ENCODE data around the gene FNBP1.

The FNBP1 gene

GRCh38 chr9:129889941-129890717 is 152.9 kb downstream of the FNBP1 start:
- no peak for DNase-seq (ENCODE audit: low read depth)

- DNase-seq (ENCODE audit: low read depth): no peak
These were observed 153.7 kb downstream of the FNBP1 start for GRCh38 chr9:129889122-129889940.

GRCh38 chr9:129888293-129889121 is 154.5 kb downstream of the FNBP1 start:
- no peak for DNase-seq (ENCODE audit: low read depth)

GRCh38 chr9:129887334-129888292 is 155.4 kb downstream of the FNBP1 start:
- DNase-seq (ENCODE audit: low read depth): no peak

GRCh38 chr9:129886226-129887174 is 156.5 kb downstream of the FNBP1 start:
- no peak for DNase-seq (ENCODE audit: low read depth)

- DNase-seq (ENCODE audit: low read depth): peak; percentile 67
These were observed 157.3 kb downstream of the FNBP1 start for GRCh38 chr9:129885670-129886106.

- no peak for DNase-seq (ENCODE audit: low read depth)
These were observed 157.8 kb downstream of the FNBP1 start for GRCh38 chr9:129885018-129885669.

GRCh38 chr9:129884220-129885017 is 158.6 kb downstream of the FNBP1 start:
- no peak for DNase-seq (ENCODE audit: low read depth)

- no peak for DNase-seq (ENCODE audit: low read depth)
These were observed 161.3 kb downstream of the FNBP1 start for GRCh38 chr9:129881547-129882324.

GRCh38 chr9:129880654-129881546 is 162.1 kb downstream of the FNBP1 start:
- DNase-seq (ENCODE audit: low read depth): no peak

- DNase-seq (ENCODE audit: low read depth): no peak
These were observed 162.9 kb downstream of the FNBP1 start for GRCh38 chr9:129879991-129880653.

GRCh38 chr9:129879103-129879699 is 163.8 kb downstream of the FNBP1 start:
- DNase-seq (ENCODE audit: low read depth): no peak

GRCh38 chr9:129878291-129878690 is 164.7 kb downstream of the FNBP1 start:
- DNase-seq (ENCODE audit: low read depth): no peak

- no peak for DNase-seq (ENCODE audit: low read depth)
These were observed 166.2 kb downstream of the FNBP1 start for GRCh38 chr9:129876815-129877214.

GRCh38 chr9:129875687-129876395 is 167.1 kb downstream of the FNBP1 start:
- DNase-seq (ENCODE audit: low read depth): no peak
